IPS-NIHi7 (cell line): ENCODE data around the gene SRF.
A peak's percentile ranks its signal among the peaks of the same experiment; 100 is the strongest.

Experiments
- DNase-seq: peaks from one replicate; pipeline ENCODE4 v3.0.0; 2012; ENCODE audit warnings: mixed read lengths; ENCODE audit errors: extremely low spot score

Gene SRF

DNA sequence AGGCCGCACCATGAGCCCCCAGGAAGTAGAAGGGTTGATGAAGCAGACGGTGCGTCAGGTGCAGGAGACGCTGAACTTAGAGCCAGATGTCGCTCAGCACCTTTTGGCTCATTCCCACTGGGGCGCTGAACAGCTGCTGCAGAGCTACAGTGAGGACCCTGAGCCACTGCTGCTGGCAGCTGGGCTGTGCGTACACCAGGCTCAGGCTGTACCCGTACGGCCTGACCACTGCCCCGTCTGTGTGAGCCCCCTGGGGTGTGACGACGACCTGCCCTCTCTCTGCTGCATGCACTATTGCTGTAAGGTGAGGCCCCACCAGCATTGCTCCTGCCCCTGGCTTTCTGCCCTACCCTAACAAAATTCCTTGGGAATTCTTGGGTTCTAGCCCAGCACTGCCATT lies 45.1 kb downstream of the SRF start:
- no peak for DNase-seq

- no peak for DNase-seq
These were observed 46.3 kb downstream of the SRF start for GRCh38 chr6:43217351-43217750.

DNA sequence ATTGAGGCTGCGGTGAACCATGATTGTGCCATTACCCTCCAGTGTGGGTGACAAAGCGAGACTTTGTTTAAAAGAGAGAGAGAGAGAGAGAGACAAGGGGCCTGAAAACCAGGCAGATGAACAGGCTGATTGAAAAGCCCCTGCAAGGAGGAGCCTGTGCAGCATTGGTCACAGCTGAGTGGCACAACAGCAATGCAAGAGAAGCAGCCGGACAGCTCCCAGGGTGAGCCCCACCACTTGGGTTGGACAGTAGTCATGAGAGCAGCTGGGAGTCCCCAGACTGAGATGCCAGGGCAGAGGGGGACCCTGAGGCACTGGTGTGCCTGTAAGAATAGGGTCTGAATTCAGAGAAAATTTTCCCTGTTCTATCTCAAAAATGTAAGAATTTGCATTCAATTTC lies 48.0 kb downstream of the SRF start:
- no peak for DNase-seq

GRCh38 chr6:43219814-43220213 lies 48.7 kb downstream of the SRF start:
- DNase-seq, result no peak

DNA sequence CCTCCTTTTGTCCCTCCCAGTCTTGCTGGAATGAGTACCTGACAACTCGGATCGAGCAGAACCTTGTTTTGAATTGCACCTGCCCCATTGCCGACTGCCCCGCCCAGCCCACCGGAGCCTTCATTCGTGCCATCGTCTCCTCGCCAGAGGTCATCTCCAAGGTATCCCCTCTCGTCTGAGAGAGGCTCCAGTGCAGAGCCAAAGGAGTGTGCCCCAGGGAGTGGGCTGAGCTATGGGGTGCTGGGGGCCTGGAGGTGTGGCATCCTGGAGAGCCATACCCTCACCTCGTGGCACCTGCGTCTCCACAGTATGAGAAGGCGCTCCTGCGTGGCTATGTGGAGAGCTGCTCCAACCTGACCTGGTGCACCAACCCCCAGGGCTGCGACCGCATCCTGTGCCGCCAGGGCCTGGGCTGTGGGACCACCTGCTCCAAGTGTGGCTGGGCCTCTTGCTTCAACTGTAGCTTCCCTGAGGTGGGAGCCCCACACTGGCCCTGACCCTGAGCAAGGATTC lies 49.4 kb downstream of the SRF start:
- no peak for DNase-seq

- no peak for DNase-seq
These were observed 50.2 kb downstream of the SRF start for GRCh38 chr6:43221046-43221972.

DNA sequence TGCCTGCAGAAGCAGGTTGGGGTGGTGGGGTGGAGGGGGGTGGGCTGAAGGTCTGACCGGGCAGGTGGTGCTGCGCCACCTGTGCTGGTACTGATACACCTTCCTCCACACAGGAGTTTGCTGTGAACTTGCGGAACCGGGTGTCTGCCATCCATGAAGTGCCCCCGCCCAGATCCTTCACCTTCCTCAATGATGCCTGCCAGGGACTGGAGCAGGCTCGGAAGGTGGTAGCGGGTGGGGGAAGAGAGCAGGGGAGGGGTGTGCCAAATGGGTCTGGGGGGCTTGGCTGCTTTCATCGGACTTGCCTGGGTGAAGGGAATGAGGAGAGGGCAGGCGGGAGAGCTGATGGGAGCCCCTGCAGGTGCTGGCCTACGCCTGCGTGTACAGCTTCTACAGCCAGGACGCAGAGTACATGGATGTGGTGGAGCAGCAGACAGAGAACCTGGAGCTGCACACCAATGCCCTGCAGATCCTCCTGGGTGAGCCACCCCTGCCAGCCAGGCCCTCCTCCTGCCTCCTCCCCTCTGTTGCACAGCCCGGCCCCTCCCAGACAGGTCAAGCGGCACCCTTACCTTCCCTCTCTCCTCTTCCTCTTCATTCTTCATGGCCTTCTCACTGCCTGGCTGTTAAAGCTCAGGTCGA lies 51.5 kb downstream of the SRF start:
- DNase-seq, result no peak

DNA sequence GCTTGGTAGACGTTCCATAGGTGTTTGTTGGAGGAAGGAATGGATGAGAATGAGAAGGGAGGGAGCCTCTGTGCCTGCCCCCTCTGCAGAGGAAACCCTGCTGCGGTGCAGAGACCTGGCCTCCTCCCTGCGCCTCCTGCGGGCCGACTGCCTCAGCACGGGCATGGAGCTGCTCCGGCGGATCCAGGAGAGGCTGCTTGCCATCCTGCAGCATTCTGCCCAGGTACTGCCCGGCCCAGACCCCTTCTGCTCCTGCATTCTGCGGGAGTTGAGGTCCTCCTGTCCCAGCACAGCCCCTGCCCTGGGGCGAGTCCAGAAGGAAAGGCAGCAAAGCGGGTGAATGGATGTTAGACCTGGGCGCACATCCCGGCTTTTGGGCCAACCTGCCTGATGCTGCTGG lies 52.1 kb downstream of the SRF start:
- DNase-seq, result no peak

GRCh38 chr6:43226192-43226851 lies 55.3 kb downstream of the SRF start:
- DNase-seq, result no peak

DNA sequence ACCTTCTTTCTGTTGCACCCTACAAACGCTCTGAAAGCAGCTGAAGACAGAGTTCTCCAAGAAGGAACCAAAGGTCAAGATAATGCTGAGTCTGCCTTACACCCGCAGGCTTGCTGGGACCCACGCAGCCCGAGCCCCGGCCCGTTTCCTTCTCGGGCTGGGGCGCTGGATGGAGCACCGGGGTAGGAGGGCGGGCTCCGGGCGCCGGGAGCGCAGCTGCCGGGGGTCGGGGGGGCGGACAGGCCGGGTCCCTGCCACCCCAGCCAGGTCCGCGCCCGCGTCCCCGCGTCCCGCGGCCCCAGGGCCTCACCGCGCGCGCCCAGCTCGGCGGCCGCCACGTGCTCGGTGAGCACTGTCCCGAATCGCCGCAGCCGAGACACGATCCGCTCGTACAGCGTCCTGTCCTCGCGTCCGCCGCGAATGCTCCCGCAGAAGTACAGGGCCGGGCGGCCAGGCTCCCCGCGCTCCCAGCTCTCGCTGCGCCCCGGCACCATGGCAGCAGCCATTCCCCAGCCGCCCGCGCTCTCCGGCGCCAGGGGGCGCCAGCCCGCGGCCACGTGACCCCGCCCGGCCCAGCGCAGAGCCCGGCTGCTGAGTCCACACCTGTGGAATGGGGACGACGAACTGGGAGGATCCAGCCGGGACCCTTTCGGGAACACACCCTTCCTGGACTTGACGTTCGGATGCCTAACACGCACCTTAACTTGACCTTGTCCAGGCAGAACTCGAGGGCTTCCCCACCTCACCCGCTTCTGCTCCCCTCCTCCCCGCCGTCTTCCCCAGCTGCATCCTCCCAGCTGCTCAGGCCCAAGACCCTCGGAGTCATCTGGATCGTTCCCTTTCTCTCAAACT lies 58.1 kb downstream of the SRF start, which contains the start of gene DNPH1:
DNPH1 (minus strand) TSS at position 531 of the 852 bp plus-strand sequence; CDS start at position 506, 25 bp downstream.
- peak; percentile 92 for DNase-seq

DNA sequence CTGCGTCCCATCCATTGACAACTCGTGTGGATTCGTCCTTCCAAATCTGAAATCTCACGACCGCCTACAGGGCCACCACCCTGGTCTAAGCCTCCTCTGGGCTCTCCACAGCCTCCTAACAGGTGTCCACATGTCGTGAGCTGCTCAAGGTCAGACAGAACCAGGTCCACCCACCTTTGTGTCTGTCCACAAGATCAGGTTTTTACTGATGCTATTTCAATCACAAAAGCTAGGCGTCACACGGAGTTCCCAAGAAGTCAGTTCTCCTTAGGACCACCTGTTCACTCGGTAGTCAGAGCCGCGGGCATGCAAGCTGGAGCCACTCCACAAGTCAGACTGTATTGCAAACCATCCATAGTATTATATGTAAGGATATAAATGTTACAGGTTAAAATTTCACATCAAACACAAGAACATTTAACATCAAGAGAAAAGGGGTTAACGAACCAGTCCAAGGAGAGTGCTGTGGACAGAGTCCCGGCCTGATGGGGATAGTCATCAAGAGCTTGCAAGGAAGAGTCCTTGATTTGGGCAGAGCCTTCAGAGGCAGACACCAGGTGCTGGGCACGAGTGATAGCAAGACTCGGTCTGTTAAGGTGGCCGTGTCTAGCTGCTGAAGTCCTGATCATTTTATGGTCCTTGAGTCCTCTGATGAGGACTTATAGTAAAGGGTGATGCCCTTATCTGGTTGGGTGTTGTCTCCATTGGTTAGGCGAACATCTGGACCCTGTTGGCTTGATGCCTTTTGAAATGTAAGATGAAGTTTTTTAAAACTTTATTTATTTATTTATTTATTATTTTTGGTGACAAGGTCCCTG lies 58.9 kb downstream of the SRF start:
- DNase-seq, result no peak

- no peak for DNase-seq
These were observed 60.0 kb downstream of the SRF start for GRCh38 chr6:43231053-43231452.
